ENCODE measurements around the gene KIF21A.

Gene KIF21A

GRCh38 chr12:39386335-39386734 lies 56.6 kb downstream of the KIF21A start:
- TF ChIP-seq CTCF (IDR thresholded peaks at IDR 0.05) (no peak), ZFX (IDR thresholded peaks at IDR 0.05; ENCODE audit: borderline replicate concordance) (no peak)
- no peak overlapping the region for H3K27ac ChIP-seq

DNA sequence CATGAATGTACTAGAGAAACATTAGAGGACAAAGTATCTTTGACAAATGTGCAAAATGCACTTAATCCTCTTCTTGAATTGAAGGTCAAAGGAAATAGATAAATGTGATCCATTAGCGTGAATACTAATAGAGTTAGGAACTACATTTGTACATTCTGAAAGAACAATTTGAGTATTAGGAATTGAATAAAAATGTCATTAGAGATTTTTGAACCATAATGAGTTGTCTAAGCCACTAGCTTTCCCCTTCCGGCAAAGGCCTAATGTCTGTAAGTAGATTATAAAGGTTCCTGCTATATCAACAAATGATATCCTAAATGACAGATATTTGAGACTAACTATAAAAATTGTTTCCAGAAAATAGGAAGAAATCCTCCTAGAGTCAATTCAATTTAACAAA lies 59.8 kb downstream of the KIF21A start:
- H3K27ac ChIP-seq = no peak overlapping the region
- TF ChIP-seq ZFX (IDR thresholded peaks at IDR 0.05; ENCODE audit: borderline replicate concordance) = no peak
- TF ChIP-seq CTCF (IDR thresholded peaks at IDR 0.05) = no peak

GRCh38 chr12:39380090-39380489 lies 62.8 kb downstream of the KIF21A start:
- no peak for TF ChIP-seq CTCF (IDR thresholded peaks at IDR 0.05)
- no peak for TF ChIP-seq ZFX (IDR thresholded peaks at IDR 0.05; ENCODE audit: borderline replicate concordance)
- no peak overlapping the region for H3K27ac ChIP-seq

- H3K27ac ChIP-seq = no peak overlapping the region
- TF ChIP-seq CTCF (IDR thresholded peaks at IDR 0.05) (no peak), ZFX (IDR thresholded peaks at IDR 0.05; ENCODE audit: borderline replicate concordance) (no peak)
These were observed 64.6 kb downstream of the KIF21A start for GRCh38 chr12:39378341-39378740.

- TF ChIP-seq CTCF (IDR thresholded peaks at IDR 0.05) (peak; percentile 55), ZFX (IDR thresholded peaks at IDR 0.05; ENCODE audit: borderline replicate concordance) (no peak)
- H3K27ac ChIP-seq = no peak overlapping the region
These were observed 67.6 kb downstream of the KIF21A start for GRCh38 chr12:39375206-39375808.

GRCh38 chr12:39372929-39373328 lies 70.0 kb downstream of the KIF21A start:
- TF ChIP-seq CTCF (IDR thresholded peaks at IDR 0.05) (no peak), ZFX (IDR thresholded peaks at IDR 0.05; ENCODE audit: borderline replicate concordance) (no peak)
- 0 out of 2 replicates have a peak overlapping the region, but pooled peaks have one; percentile 0 for H3K27ac ChIP-seq

GRCh38 chr12:39372204-39372925 lies 70.6 kb downstream of the KIF21A start:
- TF ChIP-seq ZFX (IDR thresholded peaks at IDR 0.05; ENCODE audit: borderline replicate concordance) = no peak
- 0 out of 2 replicates have a peak overlapping the region, but pooled peaks have one; percentile 0 for H3K27ac ChIP-seq

Measured in 22Rv1 (cell line).